Measurements from ENCODE around the gene MEMO1.

GRCh38 chr2:31933066-31933465, 77.7 kb downstream of the MEMO1 start:
- no peak for TF ChIP-seq CTCF (IDR thresholded peaks at IDR 0.05)
- TF ChIP-seq POLR2A (IDR thresholded peaks at IDR 0.05), result no peak
